ENCODE results near the gene DYNLT1. TPM values are rescaled to one million over a fixed set of nuclear protein-coding genes. Genes with fewer than 3 reads are reported as not detected.

DYNLT1 gene
- total RNA-seq, 1 experiment from 2014 or later, result 105 TPM

DNA sequence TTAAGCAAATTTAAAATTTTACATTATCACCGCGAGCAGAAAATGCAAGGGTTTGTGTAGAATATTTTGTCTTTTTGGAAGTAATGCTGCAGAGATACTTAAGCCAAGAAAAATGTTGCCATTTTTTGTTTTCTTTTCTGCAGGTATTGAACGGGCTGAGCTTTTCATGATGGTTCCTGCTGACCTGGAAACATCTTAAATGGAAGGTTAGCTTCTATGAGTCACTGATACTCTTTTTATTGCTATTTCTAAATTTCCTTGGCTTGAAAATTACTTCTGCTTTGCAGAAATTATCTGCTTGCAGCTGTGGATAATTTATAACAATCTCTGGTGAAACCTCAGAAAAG, 18.0 kb upstream of the DYNLT1 start:
- H3K27me3 Mint-ChIP-seq (ENCODE audit: low read depth), result peaks cover 7% of the 10 kb centered on the region
- no peaks in the 10 kb centered on the region for H3K9me3 Mint-ChIP-seq
- no peak overlapping the region for H3K4me3 Mint-ChIP-seq

More for the DNA sequence above, 18.0 kb upstream of the DYNLT1 start:
- H2BK120ac ChIP-seq (ENCODE audit: low read depth, low read length, poor library complexity, severe bottlenecking), result no peak overlapping the region
- no CpG with 5 or more reads among the region's 3 CpGs for WGBS (ENCODE audit: extremely low coverage, insufficient read length, low lambda C conversion rate)
- no peaks in the 10 kb centered on the region for H3K23me2 ChIP-seq (ENCODE audit: insufficient read length, low read depth, low read length, poor library complexity, severe bottlenecking)
- H4K20me1 ChIP-seq (ENCODE audit: control insufficient read depth, insufficient read depth, insufficient read length), result no peaks in the 10 kb centered on the region
- H2BK15ac ChIP-seq (ENCODE audit: low read depth, low read length), result no peak overlapping the region
- TF ChIP-seq, protein P1, sequence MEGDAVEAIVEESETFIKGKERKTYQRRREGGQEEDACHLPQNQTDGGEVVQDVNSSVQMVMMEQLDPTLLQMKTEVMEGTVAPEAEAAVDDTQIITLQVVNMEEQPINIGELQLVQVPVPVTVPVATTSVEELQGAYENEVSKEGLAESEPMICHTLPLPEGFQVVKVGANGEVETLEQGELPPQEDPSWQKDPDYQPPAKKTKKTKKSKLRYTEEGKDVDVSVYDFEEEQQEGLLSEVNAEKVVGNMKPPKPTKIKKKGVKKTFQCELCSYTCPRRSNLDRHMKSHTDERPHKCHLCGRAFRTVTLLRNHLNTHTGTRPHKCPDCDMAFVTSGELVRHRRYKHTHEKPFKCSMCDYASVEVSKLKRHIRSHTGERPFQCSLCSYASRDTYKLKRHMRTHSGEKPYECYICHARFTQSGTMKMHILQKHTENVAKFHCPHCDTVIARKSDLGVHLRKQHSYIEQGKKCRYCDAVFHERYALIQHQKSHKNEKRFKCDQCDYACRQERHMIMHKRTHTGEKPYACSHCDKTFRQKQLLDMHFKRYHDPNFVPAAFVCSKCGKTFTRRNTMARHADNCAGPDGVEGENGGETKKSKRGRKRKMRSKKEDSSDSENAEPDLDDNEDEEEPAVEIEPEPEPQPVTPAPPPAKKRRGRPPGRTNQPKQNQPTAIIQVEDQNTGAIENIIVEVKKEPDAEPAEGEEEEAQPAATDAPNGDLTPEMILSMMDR (conservative IDR thresholded peaks at IDR 0.05), result no peak
- no peak overlapping the region for H2BK12ac ChIP-seq (ENCODE audit: insufficient read length, low read depth, low read length)
- no peak overlapping the region for H3K27ac ChIP-seq (ENCODE audit: insufficient read length, low read depth, low read length)
- no peaks in the 10 kb centered on the region for H3K9me3 ChIP-seq (ENCODE audit: control insufficient read depth, low read depth, low read length)
- H3K27me3 ChIP-seq (ENCODE audit: insufficient read depth, low read length), result no peaks in the 10 kb centered on the region
- no peaks in the 10 kb centered on the region for H3K79me2 ChIP-seq (ENCODE audit: insufficient read depth, low read length)
- H3T11ph ChIP-seq (ENCODE audit: low read length), result no peak overlapping the region
- no peak overlapping the region for H4K91ac ChIP-seq (ENCODE audit: insufficient read length, low read depth, low read length)
- Mint-ChIP-seq H3K4me1 (peaks cover 23 to 26% of the 10 kb centered on the region in 2 experiments), H3K36me3 (ENCODE audit: insufficient read depth in 1 of 3, low read depth in 3 of 3) (no peaks in the 10 kb centered on the region), H3K27ac (0 out of 7 replicates have a peak overlapping the region, but pooled peaks of 1 of the 3 experiments have one; percentile 65)
- no peak overlapping the region for H3K4ac ChIP-seq (ENCODE audit: low read depth, low read length)
- H3K4me2 ChIP-seq (ENCODE audit: insufficient read depth, insufficient read length, low read length), result no peak overlapping the region
- H2BK5ac ChIP-seq (ENCODE audit: insufficient read length, low read length), result no peak overlapping the region
- DNase-seq, result no peak
- no peak overlapping the region for H3K23ac ChIP-seq (ENCODE audit: insufficient read length, low read depth, low read length)
- no peak overlapping the region for H2AFZ ChIP-seq (ENCODE audit: low read length)
- H3K9ac ChIP-seq (ENCODE audit: extremely low read depth, insufficient read length, low read length), result no peak overlapping the region
- no peak overlapping the region for H3K56ac ChIP-seq (ENCODE audit: insufficient read length, low read depth, low read length)
- no peak overlapping the region for H2AK5ac ChIP-seq (ENCODE audit: insufficient read length, low read length)
- H3K79me1 ChIP-seq (ENCODE audit: insufficient read depth, low read depth, low read length, poor library complexity, severe bottlenecking), result no peaks in the 10 kb centered on the region
- no peak overlapping the region for H3K18ac ChIP-seq (ENCODE audit: insufficient read length, low read depth, low read length)
- no peak overlapping the region for H4K8ac ChIP-seq (replicated peaks; ENCODE audit: insufficient read length, low read depth, low read length)
- no peak overlapping the region for H2BK20ac ChIP-seq (ENCODE audit: low read depth, low read length, poor library complexity, severe bottlenecking)
- no peak overlapping the region for H4K5ac ChIP-seq (ENCODE audit: insufficient read length, low read depth, low read length)
- H3K14ac ChIP-seq (ENCODE audit: insufficient read depth, low read length), result no peak overlapping the region
- H3K4me1 ChIP-seq (ENCODE audit: insufficient read depth, low read length), result no peaks in the 10 kb centered on the region
